ENCODE measurements around the gene MAP3K1. TPM values are rescaled to one million over a fixed set of nuclear protein-coding genes. Genes with fewer than 3 reads are reported as not detected.

The MAP3K1 gene
- total and polyA plus RNA-seq, 4 donors, result 2.4 to 15.4 (median 6.7) TPM

- Histone ChIP-seq H3K4me1 (ENCODE audit: control insufficient read depth in 4 of 4, insufficient read depth in 4 of 4, low read length in 3 of 4) (peaks cover 0 to 3% (median 0%) of the 10 kb centered on the region in 4 donors), H3K27ac (ENCODE audit: low read depth in 1 of 2, low read length in 2 of 2) (no peak overlapping the region), H3K4me3 (ENCODE audit: low read depth in 1 of 3, low read length in 3 of 3) (no peak overlapping the region), H3K27me3 (ENCODE audit: control insufficient read depth in 4 of 4, insufficient read depth in 4 of 4, low read length in 3 of 4) (no peaks in the 10 kb centered on the region), H3K9me3 (ENCODE audit: control insufficient read depth in 4 of 4, low read length in 3 of 4) (no peaks in the 10 kb centered on the region), H3K36me3 (ENCODE audit: control insufficient read depth in 4 of 4, insufficient read depth in 3 of 4, low read depth in 1 of 4, low read length in 3 of 4) (peaks cover 2 to 11% (median 7%) of the 10 kb centered on the region in 4 donors), H3K9ac (ENCODE audit: low read depth in 1 of 2, low read length in 2 of 2) (no peak overlapping the region)
- no peak for DNase-seq (ENCODE audit: low spot score)
- TF ChIP-seq CTCF (IDR thresholded peaks at IDR 0.05; ENCODE audit: low read depth, low read length, missing input control) (no peak), HNF4A (conservative IDR thresholded peaks at IDR 0.05) (no peak), MAX (IDR thresholded peaks at IDR 0.05) (no peak), SP1 (IDR thresholded peaks at IDR 0.05) (no peak), RXRA (IDR thresholded peaks at IDR 0.05) (no peak), ATF3 (IDR thresholded peaks at IDR 0.05) (no peak), FOXA2 (IDR thresholded peaks at IDR 0.05) (no peak), ZBTB33 (IDR thresholded peaks at IDR 0.05) (no peak), NR2F2 (IDR thresholded peaks at IDR 0.05) (no peak), HNF4G (IDR thresholded peaks at IDR 0.05) (no peak)
- 98% methylated on average over 4 of the region's 4 CpGs for WGBS
Measured at GRCh38 chr5:56896763-56897162, 81.4 kb downstream of the MAP3K1 start.

- no peaks in the 10 kb centered on the region for H3K9me3 ChIP-seq (ENCODE audit: control insufficient read depth in 4 of 4, low read length in 3 of 4)
- DNase-seq (ENCODE audit: low spot score), result no peak
- no peak overlapping the region for H3K9ac ChIP-seq (ENCODE audit: low read depth in 1 of 2, low read length in 2 of 2)
- WGBS, result 93% methylated on average over 4 of the region's 4 CpGs
- H3K4me1 ChIP-seq (ENCODE audit: control insufficient read depth in 4 of 4, insufficient read depth in 4 of 4, low read length in 3 of 4), result peaks cover 0 to 3% (median 0%) of the 10 kb centered on the region in 4 donors
- H3K4me3 ChIP-seq (ENCODE audit: low read depth in 1 of 3, low read length in 3 of 3), result no peak overlapping the region
- TF ChIP-seq FOXA2 (IDR thresholded peaks at IDR 0.05) (no peak), RAD21 (IDR thresholded peaks at IDR 0.05) (no peak), ZBTB33 (IDR thresholded peaks at IDR 0.05) (no peak), RXRA (IDR thresholded peaks at IDR 0.05) (no peak), HNF4G (IDR thresholded peaks at IDR 0.05) (no peak), GABPA (IDR thresholded peaks at IDR 0.05 in 1 of 2, conservative IDR thresholded peaks at IDR 0.05 in 1 of 2) (no peak)
- H3K27me3 ChIP-seq (ENCODE audit: control insufficient read depth in 4 of 4, insufficient read depth in 4 of 4, low read length in 3 of 4), result no peaks in the 10 kb centered on the region
- peaks cover 2 to 10% (median 7%) of the 10 kb centered on the region in 4 donors for H3K36me3 ChIP-seq (ENCODE audit: control insufficient read depth in 4 of 4, insufficient read depth in 3 of 4, low read depth in 1 of 4, low read length in 3 of 4)
- H3K27ac ChIP-seq (ENCODE audit: low read depth in 1 of 2, low read length in 2 of 2), result no peak overlapping the region
Measured at GRCh38 chr5:56898213-56898612, 82.9 kb downstream of the MAP3K1 start.
